ENCODE data around the gene PADI2.

PADI2 gene

DNA sequence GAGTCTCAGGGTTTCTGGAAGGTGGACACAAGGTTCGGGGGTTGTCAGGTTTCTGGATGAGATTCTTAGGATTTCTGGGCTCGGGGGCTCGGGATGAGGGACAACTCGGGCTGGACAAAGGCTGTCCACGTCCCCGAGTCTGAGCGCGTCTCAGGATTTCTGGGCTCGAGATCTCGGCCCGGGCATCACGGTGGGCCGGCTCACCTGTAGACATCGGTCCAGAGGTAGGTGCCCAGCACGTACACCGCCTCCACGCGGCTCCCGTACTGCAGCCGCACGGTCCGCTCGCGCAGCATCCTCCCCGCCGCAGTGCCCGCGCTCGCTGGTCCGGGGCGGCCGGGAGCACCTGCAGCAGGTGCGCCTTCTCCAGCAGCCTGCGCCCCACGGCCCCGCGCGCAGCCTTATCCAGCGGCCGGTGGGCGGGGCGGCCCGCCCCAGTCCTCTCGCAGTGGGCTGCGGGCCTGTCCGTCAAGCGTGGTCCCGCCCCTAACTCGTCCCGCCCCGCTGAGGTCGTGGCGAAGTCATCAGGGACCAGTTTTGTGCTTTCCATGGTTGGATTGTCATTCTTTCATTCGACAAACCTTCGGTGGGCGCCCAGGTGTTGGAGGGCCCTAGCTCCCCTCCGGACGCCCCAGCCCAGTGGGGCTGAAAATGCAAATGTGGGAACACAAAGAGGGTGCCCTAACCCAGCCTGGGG, at the start of gene PADI2:
PADI2 (minus strand) TSS at position 376 of the 697 bp plus-strand sequence; CDS start at position 296, 80 bp downstream.
- peak; percentile 94 for DNase-seq (ENCODE audit: low spot score)

- DNase-seq (ENCODE audit: low spot score), result no peak
Observed at GRCh38 chr1:17168091-17168876, 49.0 kb upstream of the PADI2 start.

DNA sequence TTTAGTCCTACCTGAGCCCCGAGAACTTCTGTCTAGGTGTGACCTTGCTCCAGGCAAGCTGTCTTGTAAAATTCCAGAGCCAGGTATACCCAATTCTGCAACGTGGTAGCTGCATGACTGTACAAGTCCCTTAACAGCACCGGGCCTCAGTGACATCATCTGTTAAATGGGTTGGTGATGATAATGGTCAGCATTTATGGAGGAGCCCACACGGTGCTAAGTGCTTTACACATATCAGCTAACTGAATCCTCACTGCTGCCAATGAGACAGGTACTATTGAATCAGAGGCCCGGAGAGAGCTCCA, 48.5 kb upstream of the PADI2 start:
- no peak for DNase-seq (ENCODE audit: low spot score)

DNA sequence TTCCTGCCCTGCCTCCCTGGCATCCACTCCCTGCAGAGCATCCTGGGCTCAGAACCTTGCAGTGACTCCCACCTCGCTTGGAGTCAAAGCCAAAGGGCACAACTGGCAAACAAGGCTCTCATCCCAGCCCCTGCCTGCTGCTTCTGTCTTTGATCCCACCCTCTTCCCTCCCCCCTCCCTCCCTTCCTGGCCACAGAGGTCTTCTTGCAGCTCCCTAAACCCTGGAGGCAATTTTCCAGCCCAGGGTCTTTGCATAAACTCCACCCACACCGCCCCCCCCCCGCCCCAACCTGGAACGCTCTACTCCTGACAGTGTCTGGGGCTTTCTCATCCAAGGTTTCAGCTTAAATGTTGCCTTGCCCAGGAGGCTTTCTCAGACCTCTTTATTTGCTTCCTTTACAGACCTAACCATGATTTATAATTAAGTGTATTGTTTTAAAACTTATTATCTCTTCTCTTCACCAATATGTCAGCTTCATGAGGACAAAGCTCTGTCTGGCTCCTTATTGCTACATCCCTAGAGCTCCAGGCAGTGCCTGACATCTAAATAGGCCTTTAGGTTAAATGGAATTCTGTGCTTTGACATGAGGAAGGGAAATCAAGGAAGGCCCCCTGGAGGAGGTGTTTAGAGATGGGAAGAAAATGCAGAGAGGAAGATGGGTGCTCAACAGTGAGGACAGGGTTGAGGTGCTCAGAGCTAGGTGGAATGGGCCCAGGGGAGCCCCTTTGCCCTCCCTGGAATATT, 48.0 kb upstream of the PADI2 start:
- DNase-seq (ENCODE audit: low spot score), result no peak

GRCh38 chr1:17165823-17166222, 46.6 kb upstream of the PADI2 start:
- DNase-seq (ENCODE audit: low spot score), result no peak

GRCh38 chr1:17163789-17164666, 44.8 kb upstream of the PADI2 start:
- no peak for DNase-seq (ENCODE audit: low spot score)

- no peak for DNase-seq (ENCODE audit: low spot score)
Observed at GRCh38 chr1:17163371-17163770, 44.1 kb upstream of the PADI2 start.

DNA sequence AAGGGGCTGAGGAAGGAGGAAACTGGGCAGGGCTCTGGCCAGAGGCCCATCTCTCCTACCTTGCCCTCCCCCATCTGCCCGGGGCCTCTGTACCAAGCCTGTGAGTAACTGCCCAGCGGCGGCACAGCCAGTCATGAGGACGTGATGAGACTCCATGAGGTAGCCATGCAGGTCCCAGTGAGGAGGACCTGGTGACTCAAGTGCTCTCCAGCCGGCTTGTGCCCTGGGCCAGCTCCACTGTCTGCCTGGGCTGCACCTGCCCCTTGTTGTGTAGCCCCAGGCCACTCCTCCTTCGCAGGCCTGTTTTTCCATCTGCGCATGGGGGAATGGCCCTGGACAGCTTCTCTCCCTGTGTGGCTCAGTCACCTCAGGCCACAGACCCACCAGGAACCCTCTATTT, 43.7 kb upstream of the PADI2 start:
- DNase-seq (ENCODE audit: low spot score), result no peak

- DNase-seq (ENCODE audit: low spot score), result no peak
Observed at GRCh38 chr1:17161926-17162800, 42.9 kb upstream of the PADI2 start.

DNA sequence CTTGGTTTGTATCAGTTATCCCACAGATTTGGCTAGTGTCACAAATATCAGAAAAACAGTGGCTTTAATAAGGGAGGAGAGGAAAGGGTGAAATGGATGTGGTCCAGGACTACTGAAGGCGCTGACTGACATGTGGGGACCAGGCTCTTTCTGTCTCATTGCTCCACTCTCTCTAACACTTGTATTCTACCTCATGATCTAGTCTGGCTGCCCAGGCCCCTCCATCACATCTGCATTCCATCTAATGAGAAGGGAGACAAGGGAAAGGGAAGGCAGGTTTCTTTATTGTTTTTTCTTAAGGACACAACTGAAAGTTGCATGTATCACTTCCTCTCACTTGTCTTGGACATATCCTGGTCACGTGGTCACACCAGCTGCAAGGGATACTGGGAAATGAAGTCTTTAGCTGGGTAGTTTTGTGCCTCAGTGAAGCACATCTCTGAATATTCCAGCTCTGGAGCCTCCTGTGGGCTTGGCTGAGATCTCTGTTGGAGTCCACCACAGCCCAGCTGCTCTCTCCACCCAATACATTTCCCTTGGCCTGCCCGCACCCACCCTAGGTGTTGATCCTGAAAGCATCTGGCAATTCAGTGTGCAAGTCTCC, 42.0 kb upstream of the PADI2 start:
- DNase-seq (ENCODE audit: low spot score), result peak; percentile 45

- no peak for DNase-seq (ENCODE audit: low spot score)
Observed at GRCh38 chr1:17158961-17159360, 39.7 kb upstream of the PADI2 start.

DNA sequence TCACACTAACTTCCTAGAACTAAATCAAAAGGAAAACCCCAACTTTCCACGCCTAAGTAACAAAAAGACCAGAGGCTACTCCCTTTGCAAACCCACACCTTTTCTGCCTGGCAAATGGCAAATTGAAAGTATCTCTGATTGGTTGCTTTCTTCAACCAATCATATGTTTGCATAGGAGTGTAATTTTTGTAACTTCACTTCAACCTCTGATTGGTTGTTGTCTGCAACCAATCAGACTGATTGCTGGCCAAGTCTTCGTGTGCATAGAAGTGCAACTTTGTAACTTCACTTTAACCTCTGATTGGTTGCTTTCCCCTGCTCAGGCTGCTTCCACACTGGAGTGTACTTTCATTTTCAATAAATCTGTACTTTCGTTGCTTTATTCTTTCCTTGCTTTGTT, 36.9 kb upstream of the PADI2 start:
- no peak for DNase-seq (ENCODE audit: low spot score)

DNA sequence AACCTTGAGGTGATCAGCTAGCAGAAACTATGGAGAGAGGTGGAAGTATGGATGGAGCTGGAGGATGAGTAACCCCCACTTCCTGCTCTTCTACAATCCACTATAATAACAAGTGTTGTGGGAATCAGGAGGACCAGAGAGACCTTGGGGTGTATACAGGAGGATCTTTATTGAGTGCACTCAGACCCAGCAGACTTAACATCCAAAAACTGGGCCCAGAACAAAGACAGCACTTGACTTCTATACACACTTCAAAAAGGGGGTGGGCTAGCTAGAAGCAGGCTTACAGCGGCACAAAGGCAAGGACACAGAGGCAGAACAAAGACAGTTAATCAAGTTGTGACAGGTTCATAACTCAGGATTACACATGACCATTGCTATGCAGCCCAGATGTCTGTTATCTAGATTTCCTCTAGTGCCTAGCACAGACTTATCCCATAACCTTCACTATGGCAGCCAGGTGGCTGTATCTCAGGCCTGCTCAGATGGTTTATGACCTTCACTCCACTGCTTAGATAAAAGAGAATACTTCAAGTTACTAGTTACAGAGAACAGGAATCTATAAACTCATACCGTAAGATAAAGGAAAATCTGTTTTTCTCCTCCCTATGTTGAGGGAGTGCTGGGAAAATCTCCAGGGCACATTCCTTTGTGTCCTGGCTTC, 36.1 kb upstream of the PADI2 start:
- no peak for DNase-seq (ENCODE audit: low spot score)

DNA sequence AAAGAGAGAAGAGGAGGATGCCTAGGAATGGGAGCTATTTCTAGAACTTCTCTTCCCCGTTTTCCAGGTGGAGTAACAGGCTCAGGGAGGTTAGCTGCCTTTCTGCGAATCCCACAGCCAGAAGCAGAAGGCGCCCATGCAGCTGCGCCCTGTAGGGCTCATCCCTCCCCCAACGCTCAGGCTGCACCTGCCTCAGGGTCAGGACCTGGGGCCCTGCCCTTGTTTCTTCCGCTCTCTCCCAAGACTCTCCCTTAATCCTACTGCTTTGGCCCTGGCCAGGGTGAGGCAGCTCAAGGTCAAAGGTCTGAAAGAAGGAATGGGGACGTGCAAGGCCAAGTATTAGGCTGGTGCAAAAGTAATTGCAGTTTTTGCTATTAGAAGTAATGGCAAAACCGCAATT, 30.5 kb upstream of the PADI2 start:
- DNase-seq (ENCODE audit: low spot score), result no peak

- DNase-seq (ENCODE audit: low spot score), result no peak
Observed at GRCh38 chr1:17148950-17149608, 29.8 kb upstream of the PADI2 start.

DNA sequence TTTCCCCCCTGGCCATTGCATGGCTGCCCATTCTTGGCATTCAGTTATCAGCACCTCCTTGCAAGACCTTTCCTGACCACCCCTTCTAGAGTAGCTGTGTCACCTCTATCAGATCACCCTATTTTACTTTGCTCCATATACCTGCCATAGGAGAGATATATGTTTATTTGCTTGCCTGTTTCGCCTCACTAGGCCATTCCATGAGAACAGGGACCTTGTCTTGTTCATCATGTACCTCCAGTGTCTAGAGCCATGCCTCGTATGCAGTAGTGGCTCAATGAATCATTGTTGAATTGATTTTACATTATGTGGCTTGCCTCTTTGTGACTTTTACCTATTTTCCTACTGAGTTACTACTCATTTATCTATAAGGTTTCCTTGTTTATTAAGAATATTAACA, 26.4 kb upstream of the PADI2 start:
- DNase-seq (ENCODE audit: low spot score), result no peak

DNA sequence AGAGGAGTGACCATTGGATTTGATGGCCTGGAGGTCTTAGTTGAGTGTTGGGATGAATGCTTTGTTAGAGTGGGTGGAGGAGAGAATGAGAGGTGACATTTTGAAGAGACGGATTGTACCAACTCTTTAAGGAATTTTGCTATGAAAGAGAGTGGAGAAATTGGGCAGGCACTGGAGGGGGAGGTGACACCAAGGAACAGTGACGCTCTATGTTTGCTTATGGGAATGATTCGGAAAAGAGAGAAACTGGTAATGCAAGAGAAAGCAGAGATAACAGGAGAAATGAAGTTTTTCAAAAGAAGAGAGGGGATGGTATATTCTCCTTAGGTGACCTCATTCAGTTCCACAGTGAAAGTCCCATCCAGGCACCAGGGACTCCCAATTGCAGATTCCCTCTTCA, 24.5 kb upstream of the PADI2 start:
- no peak for DNase-seq (ENCODE audit: low spot score)

- DNase-seq (ENCODE audit: low spot score), result peak; percentile 67
Observed at GRCh38 chr1:17141441-17142197, 22.4 kb upstream of the PADI2 start.

GRCh38 chr1:17140279-17140678, 21.0 kb upstream of the PADI2 start:
- DNase-seq (ENCODE audit: low spot score), result no peak

Data from Ammon's horn (tissue), 1 donor.